Medulla oblongata (tissue), 1 donor: ENCODE measurements around the gene ETV6.
A peak's percentile ranks its signal among the peaks of the same experiment; 100 is the strongest.

Experiments
- DNase-seq: peaks from one replicate; pipeline ENCODE4 v3.0.0-alpha.2; 2015; ENCODE audit errors: extremely low spot score

ETV6 gene

GRCh38 chr12:11717519-11717961 is 68.1 kb downstream of the ETV6 start:
- DNase-seq: no peak

DNA sequence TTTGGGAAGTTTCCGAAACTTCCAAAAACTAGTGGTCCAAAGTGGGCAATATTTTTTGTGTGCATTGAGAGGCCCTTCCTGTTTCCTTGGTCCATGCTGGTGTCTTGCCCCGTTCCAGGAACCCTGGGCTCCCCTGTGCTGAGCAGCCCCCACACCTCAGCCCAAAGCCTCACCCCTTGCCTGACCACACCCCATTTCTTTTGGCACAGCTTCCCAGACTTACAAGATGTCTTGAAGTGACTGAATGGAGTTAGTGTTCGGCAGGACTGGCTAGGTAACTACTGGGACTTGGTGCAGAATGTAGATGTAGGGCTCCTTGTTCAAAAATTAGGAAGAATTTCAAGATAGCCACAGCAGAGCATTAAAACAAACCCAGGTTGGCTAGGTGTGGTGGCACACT is 68.6 kb downstream of the ETV6 start:
- no peak for DNase-seq

GRCh38 chr12:11718768-11719253 is 69.3 kb downstream of the ETV6 start:
- DNase-seq: peak; percentile 27

GRCh38 chr12:11719678-11720099 is 70.2 kb downstream of the ETV6 start:
- peak; percentile 78 for DNase-seq

GRCh38 chr12:11722071-11722470 is 72.6 kb downstream of the ETV6 start:
- DNase-seq: no peak

DNA sequence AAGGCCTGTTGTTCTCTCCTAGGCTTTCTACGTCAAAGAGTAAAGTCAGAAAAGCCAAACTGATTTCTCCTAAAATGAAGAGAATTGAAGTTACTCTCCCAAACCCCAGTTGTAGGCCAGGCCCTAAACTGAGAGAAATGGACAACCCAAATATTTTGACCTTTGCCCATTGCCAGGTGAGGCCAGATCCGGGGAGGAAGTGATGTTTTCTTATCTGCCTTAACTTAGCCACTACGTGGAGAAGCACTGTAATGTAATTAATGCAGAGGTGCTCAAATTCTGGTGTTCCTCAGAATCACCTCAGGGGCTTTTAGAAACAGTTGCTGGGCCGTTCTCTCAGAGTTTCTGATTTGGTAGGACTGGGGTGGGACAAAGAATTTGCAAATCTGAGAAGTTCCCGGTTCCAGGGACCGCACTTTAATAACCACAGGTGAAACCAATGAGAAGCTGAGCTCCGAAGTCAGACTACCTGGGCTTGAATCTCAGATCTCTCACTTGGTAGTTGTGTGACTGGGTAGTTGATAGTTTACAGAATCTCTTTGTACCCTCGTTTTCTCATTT is 73.2 kb downstream of the ETV6 start:
- DNase-seq: no peak

GRCh38 chr12:11723993-11724392 is 74.5 kb downstream of the ETV6 start:
- DNase-seq: no peak

- DNase-seq: no peak
Observed at GRCh38 chr12:11724888-11725311, 75.4 kb downstream of the ETV6 start.

- DNase-seq: no peak
Observed at GRCh38 chr12:11725686-11726085, 76.2 kb downstream of the ETV6 start.

DNA sequence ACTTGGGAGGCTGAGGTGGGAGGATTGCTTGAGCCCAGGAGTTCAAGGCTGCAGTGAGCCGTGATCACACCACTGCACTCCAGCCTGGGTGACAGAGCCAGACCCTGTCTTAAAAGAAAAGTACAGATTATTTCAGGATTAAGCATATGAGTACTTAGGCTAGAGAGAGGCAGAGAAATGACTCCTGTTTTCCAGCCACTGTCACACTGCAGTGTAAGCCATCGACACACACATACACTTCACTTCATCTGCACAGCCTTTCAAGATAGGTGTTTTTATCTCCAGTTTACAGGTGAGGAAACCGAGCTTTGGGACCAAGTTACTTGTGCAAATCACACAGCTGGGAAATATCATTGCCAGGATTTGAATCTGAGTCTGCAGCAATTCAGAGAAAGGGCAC is 77.2 kb downstream of the ETV6 start:
- DNase-seq: no peak

DNA sequence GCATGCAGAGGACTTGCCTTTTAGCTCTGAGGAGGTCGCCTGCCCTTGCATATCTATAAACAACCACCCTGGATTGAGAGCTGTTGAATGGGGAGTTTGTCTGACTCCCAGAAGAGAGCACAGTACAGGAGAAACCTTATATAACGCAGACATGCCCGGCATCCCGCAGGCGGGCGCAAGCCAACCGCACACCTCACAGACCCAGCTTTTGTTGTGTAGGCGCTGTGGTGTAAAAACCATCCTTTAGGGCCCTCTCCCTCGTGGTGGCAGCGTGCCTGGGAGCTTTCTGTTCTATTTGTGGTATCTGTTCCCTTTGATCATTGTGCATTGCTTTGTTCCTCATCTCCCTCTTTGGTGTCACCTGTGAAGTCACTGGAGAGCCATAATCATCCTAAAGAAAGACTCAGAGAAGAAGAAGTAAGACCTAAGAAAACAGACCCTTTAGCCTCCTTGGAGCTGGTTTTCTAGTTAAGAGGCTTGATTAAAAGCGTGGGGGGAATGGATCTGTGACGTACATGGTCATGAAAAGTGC is 77.7 kb downstream of the ETV6 start:
- no peak for DNase-seq

DNA sequence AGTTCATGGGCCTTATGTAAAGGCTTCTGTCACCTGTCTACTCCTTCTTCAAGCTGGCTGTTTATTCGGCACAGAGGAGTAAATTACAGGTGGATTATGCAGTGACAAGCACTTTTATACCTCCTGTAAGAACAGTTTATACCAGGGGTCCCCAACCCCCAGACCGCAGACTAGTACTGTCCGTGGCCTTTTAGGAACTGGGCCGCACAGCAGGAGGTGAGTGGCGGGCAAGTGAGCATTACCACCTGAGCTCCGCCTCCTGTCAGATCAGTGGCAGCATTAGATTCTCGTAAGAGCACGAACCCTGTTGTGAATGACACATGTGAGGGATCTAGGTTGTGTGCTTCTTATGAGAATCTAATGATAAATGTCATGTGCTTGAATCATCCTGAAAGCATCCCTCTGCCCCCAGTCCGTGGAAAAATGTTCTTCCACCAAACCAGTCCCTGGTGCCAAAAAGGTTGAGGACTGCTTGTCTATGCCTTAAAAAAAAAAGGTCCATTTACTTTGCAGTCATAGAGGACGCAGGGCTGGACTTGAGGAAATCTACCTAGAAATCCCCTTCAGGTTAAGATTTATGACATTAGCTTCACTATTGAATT is 78.8 kb downstream of the ETV6 start:
- no peak for DNase-seq

- DNase-seq: no peak
Observed at GRCh38 chr12:11729008-11729407, 79.5 kb downstream of the ETV6 start.

- no peak for DNase-seq
Observed at GRCh38 chr12:11729439-11730150, 80.1 kb downstream of the ETV6 start.

GRCh38 chr12:11730299-11731041 is 81.0 kb downstream of the ETV6 start:
- no peak for DNase-seq

GRCh38 chr12:11731042-11731357 is 81.5 kb downstream of the ETV6 start:
- no peak for DNase-seq

DNA sequence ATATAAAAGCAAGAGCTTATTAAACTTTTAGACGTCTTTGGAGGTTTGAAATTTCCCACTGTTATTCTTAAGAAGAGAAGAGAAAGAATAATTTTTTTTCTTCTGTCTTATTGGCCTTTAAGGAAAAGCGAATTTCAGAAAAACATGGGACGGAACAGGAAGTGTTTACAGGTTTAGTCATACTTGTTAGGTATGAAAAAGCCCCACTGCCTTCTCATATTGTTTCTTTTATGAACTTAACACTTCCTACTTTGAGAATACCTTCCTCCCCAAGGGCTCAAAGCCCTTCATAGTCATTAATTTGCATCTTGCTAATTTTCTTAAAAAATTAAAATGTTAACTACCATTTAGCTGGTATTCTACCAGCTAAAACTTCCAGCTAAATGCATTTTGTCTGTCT is 82.0 kb downstream of the ETV6 start:
- DNase-seq: no peak

GRCh38 chr12:11732023-11732422 is 82.5 kb downstream of the ETV6 start:
- DNase-seq: no peak

- no peak for DNase-seq
Observed at GRCh38 chr12:11732715-11733114, 83.2 kb downstream of the ETV6 start.

GRCh38 chr12:11734580-11735180 is 85.2 kb downstream of the ETV6 start:
- DNase-seq: no peak

DNA sequence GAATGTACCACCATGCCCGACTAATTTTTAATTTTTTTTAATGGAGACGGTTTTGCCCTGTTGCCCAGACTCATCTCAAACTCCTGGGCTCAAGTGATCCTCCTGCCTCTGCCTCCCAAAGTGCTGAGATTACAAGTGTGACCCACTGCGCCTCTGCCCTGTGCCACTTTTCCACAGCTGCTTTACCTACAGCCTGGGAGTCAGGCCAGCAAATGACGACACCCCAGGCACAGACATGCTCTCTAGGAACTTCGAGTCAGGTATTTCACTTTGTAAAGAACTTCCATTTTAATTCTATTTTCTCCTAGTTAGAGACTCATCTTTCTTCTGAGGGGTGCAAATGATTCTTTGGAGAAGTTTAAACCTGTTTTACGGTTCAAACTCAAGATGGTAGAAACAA is 89.0 kb downstream of the ETV6 start:
- DNase-seq: no peak
